ENCODE data around the gene GAS7.

Gene GAS7

GRCh38 chr17:10081571-10082169 lies 116.7 kb downstream of the GAS7 start:
- DNase-seq (ENCODE audit: low spot score): no peak
- no peak for TF ChIP-seq CTCF (IDR thresholded peaks at IDR 0.05; ENCODE audit: extremely low read depth, insufficient read depth, missing control alignments)

GRCh38 chr17:10077561-10078299 lies 120.7 kb downstream of the GAS7 start:
- in situ Hi-C loops (cut with MboI; ENCODE audit: low pct_unique_long_range_greater_than_20kb, low sequenced_read_pairs, unreplicated experiment): no loop called here
- no peak for TF ChIP-seq CTCF (IDR thresholded peaks at IDR 0.05; ENCODE audit: extremely low read depth, insufficient read depth, missing control alignments)
- DNase-seq (ENCODE audit: low spot score): no peak

More at GRCh38 chr17:10081571-10082169, 116.7 kb downstream of the GAS7 start:
- in situ Hi-C loops (cut with MboI; ENCODE audit: low pct_unique_long_range_greater_than_20kb, low sequenced_read_pairs, unreplicated experiment): no loop called here

GRCh38 chr17:10075919-10076318 lies 122.5 kb downstream of the GAS7 start:
- no peak for DNase-seq (ENCODE audit: low spot score)
- in situ Hi-C loops (cut with MboI; ENCODE audit: low pct_unique_long_range_greater_than_20kb, low sequenced_read_pairs, unreplicated experiment): no loop called here
- TF ChIP-seq CTCF (IDR thresholded peaks at IDR 0.05; ENCODE audit: extremely low read depth, insufficient read depth, missing control alignments): no peak

DNA sequence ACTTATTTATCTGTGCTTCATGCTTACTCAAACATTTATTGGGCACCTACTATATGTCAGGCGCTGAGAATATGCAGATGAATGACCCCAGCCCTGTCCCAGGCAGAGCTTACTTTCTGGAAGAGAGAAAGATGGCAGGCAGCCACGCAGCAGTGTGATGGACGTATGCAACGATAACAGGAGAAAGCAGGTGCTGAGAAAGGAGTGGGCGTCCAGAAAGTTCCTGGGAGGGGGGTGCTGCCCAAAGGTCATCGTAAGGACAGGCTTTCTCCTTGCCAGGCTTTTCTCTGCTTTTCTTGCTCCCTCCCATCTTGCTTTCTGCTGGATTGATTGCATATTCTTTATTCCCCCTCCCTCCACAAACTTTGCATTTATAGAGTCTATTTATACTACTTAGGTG lies 124.5 kb downstream of the GAS7 start:
- DNase-seq (ENCODE audit: low spot score): no peak
- no peak for TF ChIP-seq CTCF (IDR thresholded peaks at IDR 0.05; ENCODE audit: extremely low read depth, insufficient read depth, missing control alignments)
- in situ Hi-C loops (cut with MboI; ENCODE audit: low pct_unique_long_range_greater_than_20kb, low sequenced_read_pairs, unreplicated experiment): no loop called here

- in situ Hi-C loops (cut with MboI; ENCODE audit: low pct_unique_long_range_greater_than_20kb, low sequenced_read_pairs, unreplicated experiment): no loop called here
- DNase-seq (ENCODE audit: low spot score): no peak
- no peak for TF ChIP-seq CTCF (IDR thresholded peaks at IDR 0.05; ENCODE audit: extremely low read depth, insufficient read depth, missing control alignments)
Measured at GRCh38 chr17:10072556-10073425, 125.6 kb downstream of the GAS7 start.

DNA sequence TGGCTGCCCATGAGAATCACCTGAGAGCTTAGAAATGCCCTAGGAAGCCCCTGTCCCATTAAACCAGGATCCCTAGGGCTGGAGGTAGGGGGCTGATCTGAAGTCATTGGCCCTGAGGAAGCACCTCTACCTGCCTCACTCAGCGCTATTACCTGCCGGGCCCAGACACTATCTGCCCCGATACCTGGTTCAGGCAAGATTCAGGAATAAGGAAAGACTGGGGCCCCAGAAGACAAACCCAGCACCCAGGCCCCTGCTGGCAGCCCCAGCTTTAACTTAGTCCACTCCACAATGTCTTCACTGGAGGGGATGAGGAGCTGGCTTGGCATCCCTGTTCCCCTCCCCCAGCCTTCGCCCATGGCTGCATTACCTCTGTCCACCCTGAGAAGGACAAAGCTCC lies 126.3 kb downstream of the GAS7 start:
- TF ChIP-seq CTCF (IDR thresholded peaks at IDR 0.05; ENCODE audit: extremely low read depth, insufficient read depth, missing control alignments): no peak
- no peak for DNase-seq (ENCODE audit: low spot score)
- in situ Hi-C loops (cut with MboI; ENCODE audit: low pct_unique_long_range_greater_than_20kb, low sequenced_read_pairs, unreplicated experiment): no loop called here

Data from GM13977 (cell line).